Mucosa of descending colon (tissue), 3 donors: ENCODE measurements around the gene KCNK2. TPM values are rescaled to one million over a fixed set of nuclear protein-coding genes. Genes with fewer than 3 reads are reported as not detected.

Source experiments
- ATAC-seq: fragments of 200-7000 bp; cut with Tn5 transposase; one replicate; pipeline ENCODE4 v1.9.1; 2020; ENCODE audit warnings: mild to moderate bottlenecking, moderate library complexity
- DNase-seq, 3 donors: peaks; one replicate each; pipeline ENCODE4 v3.0.0-alpha.2; 2020
- H3K36me3 ChIP-seq: fragments of 200-600 bp; one replicate; pipeline ENCODE4 v1.8.0; 2021; ENCODE audit warnings: low read depth, mild to moderate bottlenecking
- H3K4me1 ChIP-seq: fragments of 200-600 bp; one replicate; pipeline ENCODE4 v1.8.0; 2021; ENCODE audit warnings: low read depth, mild to moderate bottlenecking
- H3K4me3 ChIP-seq: fragments of 200-600 bp; one replicate; pipeline ENCODE4 v1.8.0; 2021; ENCODE audit warnings: mild to moderate bottlenecking
- H3K9me3 ChIP-seq: fragments of 200-600 bp; one replicate; pipeline ENCODE4 v1.8.0; 2021; ENCODE audit warnings: mild to moderate bottlenecking
- intact Hi-C, 2 donors: fragments of 100-400 bp; cut with DNase I in 1 of 2; cut with micrococcal nuclease in 1 of 2; formaldehyde crosslinking; loops; one replicate each; pipeline versions ENCODE4 v1.11.0 to v1.11.1; 2022; cut with DNase I, micrococcal nuclease
- total RNA-seq, 3 donors: library from RNA; stranded (reverse); fragmentation: NEBNext Ultra II Directional in 2 of 3; extraction: Animal tissue kit (Norgen Biotek cat#: 25700) in 2 of 3; gene quantifications; one replicate each; pipeline versions ENCODE4 v1.2.1 to v1.2.4, GENCODE V29; 2021 to 2023
- TF ChIP-seq, protein P1 (sequence below): fragments of 200-600 bp; IDR thresholded peaks from one replicate; pipeline ENCODE4 v1.8.0; 2022; ENCODE audit warnings: antibody characterized with exemption, mild to moderate bottlenecking
- donor health status: DM: no; HTN: no; CAD: no; lungs with moderate emphysema.
- donor health status: DM: no; HTN: no; CAD: no.
- donor health status: DM: no; HTN: yes; CAD: no.

Gene KCNK2
- total RNA-seq, 3 donors from 2014 or later = 0.34 to 1.6 (median 0.43) TPM

DNA sequence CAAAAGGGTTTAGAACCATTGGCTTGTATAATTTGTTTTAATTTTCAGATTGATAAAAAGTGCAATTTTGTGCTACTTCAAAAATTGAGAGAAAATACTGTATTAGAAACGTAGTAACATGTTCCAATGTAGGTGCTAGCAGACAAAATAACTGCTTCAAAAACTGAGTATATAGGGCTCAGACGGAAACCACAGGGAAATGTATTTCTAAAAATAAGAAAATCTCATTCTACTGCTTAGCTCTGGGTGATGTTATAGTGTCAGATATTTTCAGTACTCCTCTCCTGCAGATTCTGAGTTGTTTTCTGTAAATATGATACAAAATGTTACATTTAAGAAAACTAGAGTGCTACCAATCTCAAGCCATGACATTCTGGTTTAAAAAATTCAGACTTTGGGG is 55.4 kb downstream of the KCNK2 start:
- Histone ChIP-seq H3K4me3 (no peak overlapping the region), H3K36me3 (no peaks in the 10 kb centered on the region), H3K9me3 (peaks cover 3% of the 10 kb centered on the region), H3K4me1 (no peaks in the 10 kb centered on the region)
- intact Hi-C loops = no loop called here
- TF ChIP-seq, protein P1, sequence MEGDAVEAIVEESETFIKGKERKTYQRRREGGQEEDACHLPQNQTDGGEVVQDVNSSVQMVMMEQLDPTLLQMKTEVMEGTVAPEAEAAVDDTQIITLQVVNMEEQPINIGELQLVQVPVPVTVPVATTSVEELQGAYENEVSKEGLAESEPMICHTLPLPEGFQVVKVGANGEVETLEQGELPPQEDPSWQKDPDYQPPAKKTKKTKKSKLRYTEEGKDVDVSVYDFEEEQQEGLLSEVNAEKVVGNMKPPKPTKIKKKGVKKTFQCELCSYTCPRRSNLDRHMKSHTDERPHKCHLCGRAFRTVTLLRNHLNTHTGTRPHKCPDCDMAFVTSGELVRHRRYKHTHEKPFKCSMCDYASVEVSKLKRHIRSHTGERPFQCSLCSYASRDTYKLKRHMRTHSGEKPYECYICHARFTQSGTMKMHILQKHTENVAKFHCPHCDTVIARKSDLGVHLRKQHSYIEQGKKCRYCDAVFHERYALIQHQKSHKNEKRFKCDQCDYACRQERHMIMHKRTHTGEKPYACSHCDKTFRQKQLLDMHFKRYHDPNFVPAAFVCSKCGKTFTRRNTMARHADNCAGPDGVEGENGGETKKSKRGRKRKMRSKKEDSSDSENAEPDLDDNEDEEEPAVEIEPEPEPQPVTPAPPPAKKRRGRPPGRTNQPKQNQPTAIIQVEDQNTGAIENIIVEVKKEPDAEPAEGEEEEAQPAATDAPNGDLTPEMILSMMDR = no peak
- DNase-seq (no peak), ATAC-seq (no peak)

DNA sequence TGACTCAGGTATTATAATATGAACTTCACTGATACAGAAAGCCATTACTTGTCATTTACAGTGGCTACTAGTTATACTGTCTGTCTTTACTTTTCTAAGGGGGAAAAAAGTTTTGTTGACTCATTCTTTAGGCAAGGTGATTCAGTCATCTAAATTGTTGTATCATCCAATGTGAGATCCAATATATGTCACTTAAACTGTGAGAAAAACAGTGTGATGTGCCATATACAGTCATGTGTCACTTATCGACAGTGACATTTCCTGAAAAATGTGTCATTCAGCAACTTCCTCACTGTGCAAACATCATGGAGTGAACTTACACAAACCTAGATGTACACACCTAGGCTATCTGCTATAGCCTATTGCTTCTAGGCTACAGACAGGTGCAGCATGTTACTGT is 57.6 kb downstream of the KCNK2 start:
- no peak for ATAC-seq
- TF ChIP-seq, protein P1 = no peak

DNA sequence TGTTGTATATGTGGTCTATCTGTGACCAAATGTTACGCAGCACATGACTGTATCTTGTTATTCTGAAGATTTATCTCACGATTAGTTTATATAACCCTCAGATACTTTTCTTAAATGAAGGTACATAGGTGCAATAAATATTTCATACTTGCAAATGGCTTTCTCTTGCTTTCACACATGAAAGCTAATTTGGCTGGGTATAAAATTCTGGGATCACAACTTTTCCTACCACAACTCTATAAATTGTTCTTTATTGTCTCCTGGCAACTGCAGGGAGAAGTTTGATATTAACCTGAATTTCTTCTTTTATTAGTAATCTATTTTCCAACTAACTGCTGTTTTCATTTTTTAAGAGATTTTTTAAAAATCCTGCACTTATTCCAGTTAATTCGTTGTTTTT is 58.9 kb downstream of the KCNK2 start:
- H3K9me3 ChIP-seq = peaks cover 3% of the 10 kb centered on the region
- no peaks in the 10 kb centered on the region for H3K4me1 ChIP-seq
- H3K4me3 ChIP-seq = no peak overlapping the region
- intact Hi-C loops = no loop called here
- no peak for ATAC-seq
- TF ChIP-seq, protein P1 = no peak
- no peaks in the 10 kb centered on the region for H3K36me3 ChIP-seq
- DNase-seq = no peak

More for the DNA sequence above, 57.6 kb downstream of the KCNK2 start:
- H3K4me1 ChIP-seq = no peaks in the 10 kb centered on the region
- no peak overlapping the region for H3K4me3 ChIP-seq
- H3K36me3 ChIP-seq = no peaks in the 10 kb centered on the region
- intact Hi-C loops = no loop called here
- DNase-seq = no peak
- peaks cover 3% of the 10 kb centered on the region for H3K9me3 ChIP-seq

DNA sequence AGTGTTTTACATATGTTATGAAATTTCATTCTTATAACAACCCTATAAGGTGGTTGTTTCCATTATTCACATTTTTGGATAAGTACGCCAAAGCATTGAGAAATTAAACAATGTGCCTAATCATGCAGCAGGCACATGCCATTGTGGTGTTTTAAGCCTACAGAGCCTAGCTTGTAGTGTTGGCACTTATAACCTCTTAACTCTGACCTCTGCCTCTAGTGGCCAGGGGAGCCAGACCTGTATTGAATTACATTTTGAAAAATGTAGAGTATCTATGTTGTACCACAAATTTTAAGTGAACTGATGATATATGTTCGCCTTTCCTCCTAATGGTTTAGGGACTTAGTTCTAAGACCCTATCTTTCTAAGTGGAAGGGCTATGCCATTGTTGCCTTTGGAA is 61.0 kb downstream of the KCNK2 start:
- Histone ChIP-seq H3K9me3 (peaks cover 3% of the 10 kb centered on the region), H3K4me1 (no peaks in the 10 kb centered on the region), H3K36me3 (no peaks in the 10 kb centered on the region), H3K4me3 (no peak overlapping the region)
- ATAC-seq (no peak), DNase-seq (no peak)
- TF ChIP-seq, protein P1 = no peak
- intact Hi-C loops = no loop called here

GRCh38 chr1:215146240-215146975 is 63.9 kb downstream of the KCNK2 start:
- H3K4me3 ChIP-seq = no peak overlapping the region
- H3K4me1 ChIP-seq = no peaks in the 10 kb centered on the region
- no peaks in the 10 kb centered on the region for H3K36me3 ChIP-seq
- H3K9me3 ChIP-seq = peaks cover 3% of the 10 kb centered on the region
- peak in 2 of 3 donors; percentile 29 to 51 for DNase-seq
- ATAC-seq = peak; percentile 28
- intact Hi-C loops = no loop called here
- TF ChIP-seq, protein P1 = no peak
